ENCODE data around the gene NFATC2.

- TF ChIP-seq TAF1 (IDR thresholded peaks at IDR 0.05; ENCODE audit: borderline replicate concordance, insufficient read depth, low read length) (no peak), POLR2AphosphoS5 (IDR thresholded peaks at IDR 0.05; ENCODE audit: low read depth, low read length) (no peak), FOXP2 (optimal IDR thresholded peaks at IDR 0.05; ENCODE audit: borderline replicate concordance, extremely low read depth, extremely low read length, insufficient read depth) (no peak)
- TF ChIP-seq, protein P1, sequence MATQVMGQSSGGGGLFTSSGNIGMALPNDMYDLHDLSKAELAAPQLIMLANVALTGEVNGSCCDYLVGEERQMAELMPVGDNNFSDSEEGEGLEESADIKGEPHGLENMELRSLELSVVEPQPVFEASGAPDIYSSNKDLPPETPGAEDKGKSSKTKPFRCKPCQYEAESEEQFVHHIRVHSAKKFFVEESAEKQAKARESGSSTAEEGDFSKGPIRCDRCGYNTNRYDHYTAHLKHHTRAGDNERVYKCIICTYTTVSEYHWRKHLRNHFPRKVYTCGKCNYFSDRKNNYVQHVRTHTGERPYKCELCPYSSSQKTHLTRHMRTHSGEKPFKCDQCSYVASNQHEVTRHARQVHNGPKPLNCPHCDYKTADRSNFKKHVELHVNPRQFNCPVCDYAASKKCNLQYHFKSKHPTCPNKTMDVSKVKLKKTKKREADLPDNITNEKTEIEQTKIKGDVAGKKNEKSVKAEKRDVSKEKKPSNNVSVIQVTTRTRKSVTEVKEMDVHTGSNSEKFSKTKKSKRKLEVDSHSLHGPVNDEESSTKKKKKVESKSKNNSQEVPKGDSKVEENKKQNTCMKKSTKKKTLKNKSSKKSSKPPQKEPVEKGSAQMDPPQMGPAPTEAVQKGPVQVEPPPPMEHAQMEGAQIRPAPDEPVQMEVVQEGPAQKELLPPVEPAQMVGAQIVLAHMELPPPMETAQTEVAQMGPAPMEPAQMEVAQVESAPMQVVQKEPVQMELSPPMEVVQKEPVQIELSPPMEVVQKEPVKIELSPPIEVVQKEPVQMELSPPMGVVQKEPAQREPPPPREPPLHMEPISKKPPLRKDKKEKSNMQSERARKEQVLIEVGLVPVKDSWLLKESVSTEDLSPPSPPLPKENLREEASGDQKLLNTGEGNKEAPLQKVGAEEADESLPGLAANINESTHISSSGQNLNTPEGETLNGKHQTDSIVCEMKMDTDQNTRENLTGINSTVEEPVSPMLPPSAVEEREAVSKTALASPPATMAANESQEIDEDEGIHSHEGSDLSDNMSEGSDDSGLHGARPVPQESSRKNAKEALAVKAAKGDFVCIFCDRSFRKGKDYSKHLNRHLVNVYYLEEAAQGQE (IDR thresholded peaks at IDR 0.05; ENCODE audit: insufficient read depth in 1 of 2, low read depth in 2 of 2, low read length in 2 of 2), result no peak
These were observed 79.8 kb downstream of the NFATC2 start for GRCh38 chr20:51462566-51463276.

Measured in PFSK-1 (cell line).